ENCODE data around the gene SMIM35. TPM values are rescaled to one million over a fixed set of nuclear protein-coding genes. Genes with fewer than 3 reads are reported as not detected.
"Not testable (repeated sequence)": the region's sequence is repeated elsewhere in the genome, so short reads cannot be mapped to it uniquely, and the experiment has no call there.

SMIM35 gene
- total and polyA plus RNA-seq, 8 donors = 0.20 to 1.1 (median 0.55) TPM; not detected in 2

DNA sequence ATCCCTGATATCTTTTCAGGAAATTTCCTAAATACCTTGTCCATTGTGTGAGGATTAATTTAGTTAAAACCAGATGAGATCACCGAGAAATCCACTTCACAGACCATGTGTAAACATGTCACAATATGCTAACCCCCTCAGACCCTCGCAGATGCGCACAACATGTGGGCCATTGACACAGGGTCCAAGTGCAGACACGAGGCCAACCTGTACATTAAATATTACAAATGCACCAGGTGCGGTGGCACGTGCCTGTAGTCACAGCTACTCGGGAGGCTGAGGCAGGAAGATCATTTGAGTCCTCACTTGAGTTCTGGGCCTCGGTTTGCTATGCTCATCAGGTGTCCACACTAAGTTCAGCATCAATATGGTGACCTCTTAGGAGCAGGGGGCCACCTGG lies 19.8 kb downstream of the SMIM35 start:
- Histone ChIP-seq H3K9me3 (no peaks in the 10 kb centered on the region), H3K27me3 (peaks cover 0 to 7% of the 10 kb centered on the region in 2 donors), H3K36me3 (no peaks in the 10 kb centered on the region), H3K4me3 (no peak overlapping the region), H3K27ac (no peak overlapping the region), H3K4me1 (no peaks in the 10 kb centered on the region)
- intact Hi-C loops (cut with DNase I) = no loop called here
- ATAC-seq = no peak
- no peak for DNase-seq
- TF ChIP-seq, protein P1, sequence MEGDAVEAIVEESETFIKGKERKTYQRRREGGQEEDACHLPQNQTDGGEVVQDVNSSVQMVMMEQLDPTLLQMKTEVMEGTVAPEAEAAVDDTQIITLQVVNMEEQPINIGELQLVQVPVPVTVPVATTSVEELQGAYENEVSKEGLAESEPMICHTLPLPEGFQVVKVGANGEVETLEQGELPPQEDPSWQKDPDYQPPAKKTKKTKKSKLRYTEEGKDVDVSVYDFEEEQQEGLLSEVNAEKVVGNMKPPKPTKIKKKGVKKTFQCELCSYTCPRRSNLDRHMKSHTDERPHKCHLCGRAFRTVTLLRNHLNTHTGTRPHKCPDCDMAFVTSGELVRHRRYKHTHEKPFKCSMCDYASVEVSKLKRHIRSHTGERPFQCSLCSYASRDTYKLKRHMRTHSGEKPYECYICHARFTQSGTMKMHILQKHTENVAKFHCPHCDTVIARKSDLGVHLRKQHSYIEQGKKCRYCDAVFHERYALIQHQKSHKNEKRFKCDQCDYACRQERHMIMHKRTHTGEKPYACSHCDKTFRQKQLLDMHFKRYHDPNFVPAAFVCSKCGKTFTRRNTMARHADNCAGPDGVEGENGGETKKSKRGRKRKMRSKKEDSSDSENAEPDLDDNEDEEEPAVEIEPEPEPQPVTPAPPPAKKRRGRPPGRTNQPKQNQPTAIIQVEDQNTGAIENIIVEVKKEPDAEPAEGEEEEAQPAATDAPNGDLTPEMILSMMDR (IDR thresholded peaks at IDR 0.05) = no peak

- Histone ChIP-seq H3K27ac (no peak overlapping the region), H3K9me3 (no peaks in the 10 kb centered on the region), H3K4me3 (no peak overlapping the region), H3K27me3 (no peaks in the 10 kb centered on the region), H3K4me1 (no peaks in the 10 kb centered on the region), H3K36me3 (no peaks in the 10 kb centered on the region)
- intact Hi-C loops (cut with DNase I) = no loop called here
- DNase-seq = no peak
- TF ChIP-seq, protein P1 (IDR thresholded peaks at IDR 0.05) = no peak
- ATAC-seq = no peak
Measured at GRCh38 chr11:118065384-118065783, 21.4 kb downstream of the SMIM35 start.

DNA sequence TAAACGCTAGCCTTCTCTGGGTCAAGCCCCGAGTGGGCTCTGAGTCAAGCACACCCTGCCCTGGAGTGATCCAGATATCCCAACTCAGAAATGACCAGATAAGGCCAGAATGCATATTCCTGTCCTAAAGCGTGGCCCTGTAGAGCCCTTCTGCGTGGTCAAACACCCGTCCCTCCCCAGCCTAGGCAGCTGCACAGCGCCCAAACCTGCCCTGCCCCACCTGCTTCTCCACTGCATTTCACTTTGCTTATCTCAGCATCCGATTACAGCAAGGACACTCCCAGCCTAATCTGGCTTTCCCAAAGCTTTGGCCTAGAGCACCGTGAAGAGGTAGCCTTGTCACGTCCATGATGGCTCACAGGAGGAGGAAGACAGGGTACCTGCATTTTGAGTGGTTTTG lies 21.8 kb downstream of the SMIM35 start:
- no peaks in the 10 kb centered on the region for H3K4me1 ChIP-seq
- intact Hi-C loops (cut with DNase I) = no loop called here

GRCh38 chr11:118062631-118063030 lies 24.1 kb downstream of the SMIM35 start:
- intact Hi-C loops (cut with DNase I); H3K27ac ChIP-seq; H3K9me3 ChIP-seq; ATAC-seq; DNase-seq; H3K4me3 ChIP-seq; H3K4me1 ChIP-seq; H3K36me3 ChIP-seq: not testable (repeated sequence)
- H3K27me3 ChIP-seq = peaks cover 0 to 11% of the 10 kb centered on the region in 2 donors

More for the DNA sequence above, 21.8 kb downstream of the SMIM35 start:
- no peak overlapping the region for H3K4me3 ChIP-seq
- ATAC-seq (no peak), DNase-seq (no peak)
- H3K9me3 ChIP-seq = no peaks in the 10 kb centered on the region
- H3K36me3 ChIP-seq = no peaks in the 10 kb centered on the region
- H3K27me3 ChIP-seq = no peaks in the 10 kb centered on the region
- no peak overlapping the region for H3K27ac ChIP-seq
- TF ChIP-seq, protein P1 (IDR thresholded peaks at IDR 0.05) = no peak

DNA sequence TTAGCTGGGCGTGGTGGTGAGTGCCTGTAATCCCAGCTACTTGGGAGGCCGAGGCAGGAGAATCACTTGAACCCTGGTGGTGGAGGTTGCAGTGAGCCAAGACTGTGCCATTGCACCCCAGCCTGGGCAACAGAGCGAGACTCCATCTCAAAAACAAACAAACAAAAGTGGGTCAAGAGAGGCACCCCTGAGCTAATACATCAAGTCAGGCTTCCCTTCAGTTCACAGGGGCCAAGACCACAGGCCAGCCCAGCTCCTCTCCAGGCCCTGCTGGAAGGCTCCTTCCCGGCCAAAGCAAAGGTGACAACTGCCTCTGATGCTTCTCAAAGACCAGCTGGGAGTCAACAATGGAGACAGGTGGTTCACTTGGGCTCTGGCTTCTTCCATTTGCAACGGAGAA lies 24.6 kb downstream of the SMIM35 start:
- H3K4me3 ChIP-seq; H3K9me3 ChIP-seq; H3K36me3 ChIP-seq; intact Hi-C loops (cut with DNase I); ATAC-seq; H3K4me1 ChIP-seq; DNase-seq; H3K27ac ChIP-seq: not testable (repeated sequence)
- H3K27me3 ChIP-seq = peaks cover 0 to 15% of the 10 kb centered on the region in 2 donors

DNA sequence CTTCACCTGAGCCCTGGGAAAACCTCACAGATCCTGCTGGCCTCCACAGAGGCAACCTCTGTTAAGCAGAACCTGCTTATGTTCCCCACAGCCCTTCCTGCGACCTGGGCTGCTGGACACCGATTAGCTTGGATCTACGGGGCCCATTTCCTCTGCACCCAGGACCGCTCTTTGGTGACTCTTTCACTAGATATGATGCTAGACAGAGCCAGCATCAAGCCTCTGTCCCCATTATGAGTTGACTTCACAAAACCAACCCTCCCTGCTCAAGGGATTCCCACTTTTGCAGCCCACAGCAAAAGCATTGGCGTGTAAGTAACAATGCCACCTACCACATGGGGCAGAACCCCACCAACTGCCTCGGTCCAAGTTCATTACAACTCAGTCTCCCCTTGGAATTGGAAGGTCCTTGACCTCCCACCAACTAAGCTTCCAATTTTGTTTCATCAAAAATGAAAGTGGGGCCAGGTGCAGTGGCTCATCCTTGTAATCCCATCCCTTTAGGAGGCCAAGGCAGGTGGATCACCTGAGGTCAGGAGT lies 25.1 kb downstream of the SMIM35 start:
- no peak for DNase-seq
- TF ChIP-seq, protein P1 (IDR thresholded peaks at IDR 0.05) = no peak
- no peak for ATAC-seq
- Histone ChIP-seq H3K9me3 (no peaks in the 10 kb centered on the region), H3K27me3 (peaks cover 0 to 15% of the 10 kb centered on the region in 2 donors), H3K4me3 (no peak overlapping the region), H3K36me3 (no peaks in the 10 kb centered on the region), H3K4me1 (no peaks in the 10 kb centered on the region), H3K27ac (no peak overlapping the region)
- intact Hi-C loops (cut with DNase I) = no loop called here

All from left lung (tissue), 10 donors.